Measurements from ENCODE around the gene RFWD3.

Gene RFWD3

GRCh38 chr16:74641969-74642368, 24.7 kb downstream of the RFWD3 start:
- Histone ChIP-seq H3K4me1 (ENCODE audit: control insufficient read depth, insufficient read depth, low read length) (no peaks in the 10 kb centered on the region), H3K4me3 (ENCODE audit: low read depth, low read length) (no peak overlapping the region), H3K9me3 (ENCODE audit: control insufficient read depth, insufficient read depth, low read depth, low read length) (no peaks in the 10 kb centered on the region), H3K36me3 (ENCODE audit: control insufficient read depth in 2 of 2, insufficient read depth in 1 of 2, low read length in 2 of 2) (peaks cover 87 to 90% of the 10 kb centered on the region in 2 experiments), H3K27ac (ENCODE audit: extremely low read depth, low read depth, low read length) (no peak overlapping the region)
- ChIA-PET POLR2A (interaction anchor here (0.7 to 1.4 kb wide), 2 partner anchors 14 to 17 kb away, joined by 3 to 4 read pairs; no protein-coding TSS in a partner anchor), CTCF (no interaction called here)
- TF ChIP-seq ZNF707 (tag by site-specific recombination; IDR thresholded peaks at IDR 0.05) (no peak), ZNF521 (tag by site-specific recombination; IDR thresholded peaks at IDR 0.05) (no peak), ZNF302 (tag by site-specific recombination; IDR thresholded peaks at IDR 0.05; ENCODE audit: low read depth) (no peak)
- TF ChIP-seq, protein P1, sequence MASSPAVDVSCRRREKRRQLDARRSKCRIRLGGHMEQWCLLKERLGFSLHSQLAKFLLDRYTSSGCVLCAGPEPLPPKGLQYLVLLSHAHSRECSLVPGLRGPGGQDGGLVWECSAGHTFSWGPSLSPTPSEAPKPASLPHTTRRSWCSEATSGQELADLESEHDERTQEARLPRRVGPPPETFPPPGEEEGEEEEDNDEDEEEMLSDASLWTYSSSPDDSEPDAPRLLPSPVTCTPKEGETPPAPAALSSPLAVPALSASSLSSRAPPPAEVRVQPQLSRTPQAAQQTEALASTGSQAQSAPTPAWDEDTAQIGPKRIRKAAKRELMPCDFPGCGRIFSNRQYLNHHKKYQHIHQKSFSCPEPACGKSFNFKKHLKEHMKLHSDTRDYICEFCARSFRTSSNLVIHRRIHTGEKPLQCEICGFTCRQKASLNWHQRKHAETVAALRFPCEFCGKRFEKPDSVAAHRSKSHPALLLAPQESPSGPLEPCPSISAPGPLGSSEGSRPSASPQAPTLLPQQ (tag by site-specific recombination; IDR thresholded peaks at IDR 0.05), result no peak

- Histone ChIP-seq H3K4me1 (ENCODE audit: control insufficient read depth, insufficient read depth, low read length) (no peaks in the 10 kb centered on the region), H3K36me3 (ENCODE audit: control insufficient read depth in 2 of 2, insufficient read depth in 1 of 2, low read length in 2 of 2) (peaks cover 84 to 91% of the 10 kb centered on the region in 2 experiments), H3K27ac (ENCODE audit: extremely low read depth, low read depth, low read length) (no peak overlapping the region), H3K4me3 (ENCODE audit: low read depth, low read length) (no peak overlapping the region), H3K9me3 (ENCODE audit: control insufficient read depth, insufficient read depth, low read depth, low read length) (no peaks in the 10 kb centered on the region)
- POLR2A ChIA-PET, result no interaction called here
- CTCF ChIA-PET, result interaction anchor here (0.6 to 1.5 kb wide), 4 partner anchors 11 to 504 kb away, joined by 3 to 5 read pairs (median 4); no protein-coding TSS in a partner anchor
- no peak for TF ChIP-seq ZNF585B (tag by site-specific recombination; IDR thresholded peaks at IDR 0.05)
- TF ChIP-seq SCRT2 (tag by site-specific recombination; IDR thresholded peaks at IDR 0.05), result peak; percentile 73
- no peak for TF ChIP-seq ZNF677 (tag by site-specific recombination; IDR thresholded peaks at IDR 0.05)
These were observed 28.8 kb downstream of the RFWD3 start for GRCh38 chr16:74637742-74638453.

GRCh38 chr16:74635303-74635702, 31.4 kb downstream of the RFWD3 start:
- Histone ChIP-seq H3K27ac (ENCODE audit: extremely low read depth, low read depth, low read length) (no peak overlapping the region), H3K4me1 (ENCODE audit: control insufficient read depth, insufficient read depth, low read length) (no peaks in the 10 kb centered on the region), H3K9me3 (ENCODE audit: control insufficient read depth, insufficient read depth, low read depth, low read length) (no peaks in the 10 kb centered on the region), H3K4me3 (ENCODE audit: low read depth, low read length) (no peak overlapping the region), H3K36me3 (ENCODE audit: control insufficient read depth in 2 of 2, insufficient read depth in 1 of 2, low read length in 2 of 2) (peaks cover 84 to 97% of the 10 kb centered on the region in 2 experiments)
- ChIA-PET POLR2A (interaction anchor here (0.9 kb wide), 1 partner anchor 32 kb away, joined by 3 read pairs; the partner anchor contains the start of gene RFWD3), CTCF (interaction anchor here (0.8 to 1.0 kb wide), 2 partner anchors 13 to 16 kb away, joined by 5 to 6 read pairs; no protein-coding TSS in a partner anchor)
- TF ChIP-seq ZNF623 (tag by site-specific recombination; IDR thresholded peaks at IDR 0.05), result no peak
- no peak for TF ChIP-seq ZNF202 (tag by site-specific recombination; IDR thresholded peaks at IDR 0.05; ENCODE audit: borderline replicate concordance)
- TF ChIP-seq ZNF169 (tag by site-specific recombination; IDR thresholded peaks at IDR 0.05), result no peak
- no peak for TF ChIP-seq ZNF670 (tag by site-specific recombination; IDR thresholded peaks at IDR 0.05; ENCODE audit: low read depth)

- ChIA-PET CTCF (interaction anchor here (1.1 kb wide), 1 partner anchor 229 kb away, joined by 4 read pairs; no protein-coding TSS in a partner anchor), POLR2A (interaction anchor here (0.7 kb wide), 1 partner anchor 539 kb away, joined by 3 read pairs; no protein-coding TSS in a partner anchor)
- no peaks in the 10 kb centered on the region for H3K4me1 ChIP-seq (ENCODE audit: control insufficient read depth, insufficient read depth, low read length)
- H3K36me3 ChIP-seq (ENCODE audit: control insufficient read depth in 2 of 2, insufficient read depth in 1 of 2, low read length in 2 of 2), result peaks cover 80 to 97% of the 10 kb centered on the region in 2 experiments
- no peak overlapping the region for H3K27ac ChIP-seq (ENCODE audit: extremely low read depth, low read depth, low read length)
- H3K4me3 ChIP-seq (ENCODE audit: low read depth, low read length), result no peak overlapping the region
- H3K9me3 ChIP-seq (ENCODE audit: control insufficient read depth, insufficient read depth, low read depth, low read length), result no peaks in the 10 kb centered on the region
- TF ChIP-seq, protein P2, sequence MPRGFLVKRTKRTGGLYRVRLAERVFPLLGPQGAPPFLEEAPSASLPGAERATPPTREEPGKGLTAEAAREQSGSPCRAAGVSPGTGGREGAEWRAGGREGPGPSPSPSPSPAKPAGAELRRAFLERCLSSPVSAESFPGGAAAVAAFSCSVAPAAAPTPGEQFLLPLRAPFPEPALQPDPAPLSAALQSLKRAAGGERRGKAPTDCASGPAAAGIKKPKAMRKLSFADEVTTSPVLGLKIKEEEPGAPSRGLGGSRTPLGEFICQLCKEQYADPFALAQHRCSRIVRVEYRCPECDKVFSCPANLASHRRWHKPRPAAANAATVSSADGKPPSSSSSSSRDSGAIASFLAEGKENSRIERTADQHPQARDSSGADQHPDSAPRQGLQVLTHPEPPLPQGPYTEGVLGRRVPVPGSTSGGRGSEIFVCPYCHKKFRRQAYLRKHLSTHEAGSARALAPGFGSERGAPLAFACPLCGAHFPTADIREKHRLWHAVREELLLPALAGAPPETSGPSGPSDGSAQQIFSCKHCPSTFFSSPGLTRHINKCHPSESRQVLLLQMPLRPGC (tag by site-specific recombination; IDR thresholded peaks at IDR 0.05), result no peak
- TF ChIP-seq ZNF585B (tag by site-specific recombination; IDR thresholded peaks at IDR 0.05), result no peak
- no peak for TF ChIP-seq ZNF146 (tag by site-specific recombination; IDR thresholded peaks at IDR 0.05)
- TF ChIP-seq ZBTB20 (tag by site-specific recombination; IDR thresholded peaks at IDR 0.05), result no peak
- TF ChIP-seq ZNF521 (tag by site-specific recombination; IDR thresholded peaks at IDR 0.05), result no peak
- TF ChIP-seq, protein P3, sequence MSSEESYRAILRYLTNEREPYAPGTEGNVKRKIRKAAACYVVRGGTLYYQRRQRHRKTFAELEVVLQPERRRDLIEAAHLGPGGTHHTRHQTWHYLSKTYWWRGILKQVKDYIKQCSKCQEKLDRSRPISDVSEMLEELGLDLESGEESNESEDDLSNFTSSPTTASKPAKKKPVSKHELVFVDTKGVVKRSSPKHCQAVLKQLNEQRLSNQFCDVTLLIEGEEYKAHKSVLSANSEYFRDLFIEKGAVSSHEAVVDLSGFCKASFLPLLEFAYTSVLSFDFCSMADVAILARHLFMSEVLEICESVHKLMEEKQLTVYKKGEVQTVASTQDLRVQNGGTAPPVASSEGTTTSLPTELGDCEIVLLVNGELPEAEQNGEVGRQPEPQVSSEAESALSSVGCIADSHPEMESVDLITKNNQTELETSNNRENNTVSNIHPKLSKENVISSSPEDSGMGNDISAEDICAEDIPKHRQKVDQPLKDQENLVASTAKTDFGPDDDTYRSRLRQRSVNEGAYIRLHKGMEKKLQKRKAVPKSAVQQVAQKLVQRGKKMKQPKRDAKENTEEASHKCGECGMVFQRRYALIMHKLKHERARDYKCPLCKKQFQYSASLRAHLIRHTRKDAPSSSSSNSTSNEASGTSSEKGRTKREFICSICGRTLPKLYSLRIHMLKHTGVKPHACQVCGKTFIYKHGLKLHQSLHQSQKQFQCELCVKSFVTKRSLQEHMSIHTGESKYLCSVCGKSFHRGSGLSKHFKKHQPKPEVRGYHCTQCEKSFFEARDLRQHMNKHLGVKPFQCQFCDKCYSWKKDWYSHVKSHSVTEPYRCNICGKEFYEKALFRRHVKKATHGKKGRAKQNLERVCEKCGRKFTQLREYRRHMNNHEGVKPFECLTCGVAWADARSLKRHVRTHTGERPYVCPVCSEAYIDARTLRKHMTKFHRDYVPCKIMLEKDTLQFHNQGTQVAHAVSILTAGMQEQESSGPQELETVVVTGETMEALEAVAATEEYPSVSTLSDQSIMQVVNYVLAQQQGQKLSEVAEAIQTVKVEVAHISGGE (tag by site-specific recombination; conservative IDR thresholded peaks at IDR 0.05; ENCODE audit: low read depth), result no peak
These were observed 33.0 kb downstream of the RFWD3 start for GRCh38 chr16:74633686-74634085.

Data from HEK293 (cell line).